ENCODE data around the gene CGN. TPM values are rescaled to one million over a fixed set of nuclear protein-coding genes. Genes with fewer than 3 reads are reported as not detected.

Gene CGN
- total and polyA plus RNA-seq, 2 experiments from 2014 or later = 11.8 to 37.0 TPM

GRCh38 chr1:151475175-151475574 lies 36.0 kb upstream of the CGN start (continued):
- TF ChIP-seq STAT1 (IDR thresholded peaks at IDR 0.05; ENCODE audit: unreplicated experiment) (no peak), JUNB (IDR thresholded peaks at IDR 0.05; ENCODE audit: unreplicated experiment) (no peak), ZNF331 (CRISPR knock-in tag; IDR thresholded peaks at IDR 0.05; ENCODE audit: low read depth) (no peak), ETS1 (IDR thresholded peaks at IDR 0.05) (no peak), POLR2AphosphoS5 (IDR thresholded peaks at IDR 0.05; ENCODE audit: low read depth) (no peak), EZH2 (IDR thresholded peaks at IDR 0.05; ENCODE audit: low read depth, unreplicated experiment) (no peak), REST (IDR thresholded peaks at IDR 0.05; ENCODE audit: unreplicated experiment) (no peak), NANOG (IDR thresholded peaks at IDR 0.05; ENCODE audit: borderline replicate concordance) (no peak)

GRCh38 chr1:151476083-151476482 lies 35.1 kb upstream of the CGN start:
- Histone ChIP-seq H3K4me1 (ENCODE audit: insufficient read depth) (no peaks in the 10 kb centered on the region), H3K36me3 (ENCODE audit: insufficient read depth) (no peaks in the 10 kb centered on the region), H2AFZ (peak overlapping the region; percentile 48; the same call in 1 of the 2 replicates), H3F3A (replicated peaks; ENCODE audit: low read depth) (no peaks in the 10 kb centered on the region), H3K9me2 (ENCODE audit: insufficient read depth) (no peaks in the 10 kb centered on the region), H3K4me2 (no peak overlapping the region), H3K4me3 (no peak overlapping the region), H3K27me3 (ENCODE audit: insufficient read depth) (no peaks in the 10 kb centered on the region), H3K79me2 (replicated peaks; ENCODE audit: insufficient read depth) (no peaks in the 10 kb centered on the region), H3K27ac (ENCODE audit: low read depth) (no peak overlapping the region), H4K20me1 (replicated peaks; ENCODE audit: insufficient read depth) (no peaks in the 10 kb centered on the region)
- TF ChIP-seq NANOG (IDR thresholded peaks at IDR 0.05; ENCODE audit: borderline replicate concordance) = no peak
- no peak for TF ChIP-seq ETS1 (IDR thresholded peaks at IDR 0.05)
- TF ChIP-seq ZNF462 (CRISPR knock-in tag; IDR thresholded peaks at IDR 0.05) = no peak
- TF ChIP-seq ZNF114 (CRISPR knock-in tag; IDR thresholded peaks at IDR 0.05) = no peak
- Mint-ChIP-seq H3K4me3 (no peak overlapping the region), H3K9me3 (no peaks in the 10 kb centered on the region), H3K27ac (no peak overlapping the region), H3K36me3 (ENCODE audit: low read depth) (no peaks in the 10 kb centered on the region), H3K27me3 (ENCODE audit: insufficient read depth, low read depth, poor library complexity) (peaks cover 2% of the 10 kb centered on the region), H3K4me1 (peaks cover 13% of the 10 kb centered on the region; the same call in 2 of the 3 replicates)
- DNase-seq (ENCODE audit: low spot score) (no peak), ATAC-seq (no peak)

Measured in GM23338 (cell line).